PC-3 (cell line): ENCODE results near the gene EPB41L4B. TPM values are rescaled to one million over a fixed set of nuclear protein-coding genes. Genes with fewer than 3 reads are reported as not detected.

Experiments
- ATAC-seq: fragments of 200-7000 bp; cut with Tn5 transposase; 2 replicates; pipeline ENCODE4 v1.9.1; 2020; ENCODE audit warnings: mild to moderate bottlenecking, moderate library complexity
- BruUV-seq: library from RNA; stranded (reverse); fragments of 400-500 nt; replicated peaks from 2 replicates; lab custom pipeline; 2021; lab: Mats Ljungman, UMichigan
- CTCF ChIA-PET: fragments of 300-600 bp; sonication (Branson Sonifier 250); formaldehyde crosslinking; loops from one replicate; lab custom pipeline; 2022; ENCODE audit warnings: antibody characterized with exemption; lab: Charles Lee
- POLR2A ChIA-PET: fragments of 300-600 bp; sonication (Branson Sonifier 250); formaldehyde crosslinking; loops from one replicate; lab custom pipeline; 2022; ENCODE audit warnings: antibody characterized with exemption; ENCODE audit not compliant: unreplicated experiment; lab: Charles Lee
- DNase-seq: peaks from one replicate; pipeline ENCODE4 v3.0.0-alpha.2; 2015
- H2AFZ ChIP-seq: fragments of 300-600 bp; sonication (generic); 2 replicates; pipeline ENCODE4 v1.6.0; 2016; ENCODE audit warnings: antibody characterized with exemption, low read length
- H3F3A ChIP-seq: fragments of 300-600 bp; sonication (generic); one replicate; pipeline ENCODE4 v1.6.0; 2017; ENCODE audit warnings: antibody characterized with exemption, low read length, control low read depth, mild to moderate bottlenecking; ENCODE audit not compliant: unreplicated experiment
- H3K27ac ChIP-seq: fragments of 300-600 bp; sonication (generic); 2 replicates; pipeline ENCODE4 v1.5.1; 2016; ENCODE audit warnings: mild to moderate bottlenecking, low read length
- H3K27me3 ChIP-seq: fragments of 300-600 bp; sonication (generic); 2 replicates; pipeline ENCODE4 v1.6.1; 2016; ENCODE audit warnings: low read length, mixed read lengths
- H3K36me3 ChIP-seq: fragments of 300-600 bp; sonication (generic); 2 replicates; pipeline ENCODE4 v1.6.1; 2016; ENCODE audit warnings: low read depth, mixed run types, low read length, mixed read lengths
- H3K4me1 ChIP-seq: fragments of 300-600 bp; sonication (generic); 2 replicates; pipeline ENCODE4 v1.5.1; 2016; ENCODE audit warnings: low read length; ENCODE audit not compliant: insufficient read depth
- H3K4me2 ChIP-seq: fragments of 300-600 bp; sonication (generic); 2 replicates; pipeline ENCODE4 v1.6.0; 2016; ENCODE audit warnings: low read length
- H3K4me3 ChIP-seq: fragments of 300-600 bp; sonication (generic); 2 replicates; pipeline ENCODE4 v1.5.1; 2016; ENCODE audit warnings: mild to moderate bottlenecking, low read length, mixed read lengths
- H3K79me2 ChIP-seq: fragments of 300-600 bp; sonication (generic); 2 replicates; pipeline ENCODE4 v1.6.1; 2017; ENCODE audit warnings: low read length, mixed read lengths
- H3K9ac ChIP-seq: fragments of 300-600 bp; sonication (generic); 2 replicates; pipeline ENCODE4 v1.6.0; 2016; ENCODE audit warnings: mild to moderate bottlenecking, low read length
- H3K9me2 ChIP-seq: fragments of 300-600 bp; sonication (generic); replicated peaks from 2 replicates; pipeline ENCODE4 v1.6.1; 2016; ENCODE audit warnings: mixed run types, low read length, mixed read lengths
- H3K9me3 ChIP-seq: fragments of 300-600 bp; sonication (generic); 2 replicates; pipeline ENCODE4 v1.6.1; 2016; ENCODE audit warnings: low read length, mixed read lengths
- H4K20me1 ChIP-seq: fragments of 300-600 bp; sonication (generic); 2 replicates; pipeline ENCODE4 v1.6.1; 2016; ENCODE audit warnings: low read length, mixed read lengths
- CTCF ChIP-seq: fragments of 300-600 bp; sonication (generic); conservative IDR thresholded peaks from 2 replicates; pipeline ENCODE4 v1.5.1; 2017; ENCODE audit warnings: antibody characterized with exemption, low read depth, mild to moderate bottlenecking, low read length
- EZH2 ChIP-seq: fragments of 300-600 bp; sonication (generic); IDR thresholded peaks from one replicate; pipeline ENCODE4 v1.6.1; 2017; ENCODE audit warnings: antibody characterized with exemption, mild to moderate bottlenecking, low read length; ENCODE audit not compliant: unreplicated experiment
- EZH2phosphoT487 ChIP-seq: fragments of 300-600 bp; sonication (generic); IDR thresholded peaks from 2 replicates; pipeline ENCODE4 v1.6.1; 2018; ENCODE audit warnings: mild to moderate bottlenecking, antibody characterized with exemption, low read length, borderline replicate concordance
- intact Hi-C: fragments of 100-400 bp; cut with micrococcal nuclease; formaldehyde crosslinking; loops from 2 replicates; pipeline ENCODE4 v1.9.0; 2023
- total RNA-seq: library from RNA; depleted of rRNA; stranded (reverse); fragments of >200 nt; gene quantifications from 2 replicates; pipeline ENCODE4 v1.2.3, GENCODE V29; 2014

The EPB41L4B gene
- total RNA-seq, 1 experiment from 2014 or later = 11.2 TPM

DNA sequence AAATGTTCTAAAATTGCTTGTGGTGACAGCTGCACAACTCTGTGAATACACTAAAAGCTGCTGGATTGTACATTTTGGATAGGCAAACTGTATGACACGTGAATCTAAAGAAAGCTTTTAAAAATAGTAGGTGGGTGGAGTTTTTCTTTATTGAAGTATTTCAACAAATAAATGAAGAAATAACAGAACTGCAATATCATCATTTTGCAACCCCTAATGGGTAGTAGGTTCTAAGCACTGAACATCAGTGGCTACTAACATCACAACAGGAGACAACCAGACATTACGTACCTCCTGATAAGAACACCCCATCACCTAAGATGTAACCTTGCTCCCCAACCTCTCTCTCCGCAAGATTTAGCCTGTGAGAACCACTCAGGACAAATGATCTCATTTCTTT is 38.6 kb downstream of the EPB41L4B start:
- peaks cover 56% of the 10 kb centered on the region for H3K79me2 ChIP-seq
- no TSS peak for BruUV-seq
- CTCF ChIA-PET = no interaction called here
- H3F3A ChIP-seq = no peaks in the 10 kb centered on the region
- no peaks in the 10 kb centered on the region for H3K9me3 ChIP-seq
- no peak for TF ChIP-seq EZH2phosphoT487
- intact Hi-C loops = no loop called here
- DNase-seq (no peak), ATAC-seq (no peak)
- no peaks in the 10 kb centered on the region for H3K9me2 ChIP-seq
- POLR2A ChIA-PET = no interaction called here
- no peak overlapping the region for H3K4me3 ChIP-seq
- no peak overlapping the region for H3K4me2 ChIP-seq
- no peak overlapping the region for H3K9ac ChIP-seq
- no peak overlapping the region for H2AFZ ChIP-seq
- no peaks in the 10 kb centered on the region for H3K36me3 ChIP-seq
- H3K4me1 ChIP-seq = peaks cover 8% of the 10 kb centered on the region
- H3K27me3 ChIP-seq = no peaks in the 10 kb centered on the region
- no peaks in the 10 kb centered on the region for H4K20me1 ChIP-seq
- no peak overlapping the region for H3K27ac ChIP-seq

DNA sequence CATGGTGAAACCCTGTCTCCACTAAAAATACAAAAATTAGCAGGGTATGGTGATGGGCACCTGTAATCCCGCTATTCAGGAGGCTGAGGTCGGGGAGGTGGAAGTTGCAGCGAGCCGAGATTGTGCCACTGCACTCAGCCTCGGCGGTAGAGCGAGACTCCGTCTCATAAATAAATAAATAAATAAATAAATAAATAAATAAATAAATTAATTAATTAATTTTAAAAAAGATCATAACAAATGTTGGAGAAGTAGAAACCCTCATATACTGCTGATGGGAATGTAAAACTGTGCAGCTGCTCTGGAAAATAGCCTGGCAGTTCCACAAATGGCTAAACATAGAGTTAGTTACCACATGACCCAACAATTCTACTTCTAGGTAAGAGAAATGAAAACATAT is 39.3 kb downstream of the EPB41L4B start:
- Histone ChIP-seq H3K27ac (no peak overlapping the region), H3K36me3 (no peaks in the 10 kb centered on the region), H2AFZ (no peak overlapping the region), H3K9ac (no peak overlapping the region), H3K27me3 (no peaks in the 10 kb centered on the region), H3K4me3 (no peak overlapping the region), H3F3A (no peaks in the 10 kb centered on the region), H3K79me2 (peaks cover 55% of the 10 kb centered on the region), H4K20me1 (no peaks in the 10 kb centered on the region), H3K9me2 (no peaks in the 10 kb centered on the region), H3K4me2 (no peak overlapping the region), H3K9me3 (no peaks in the 10 kb centered on the region), H3K4me1 (no peaks in the 10 kb centered on the region; the same call in 1 of the 2 replicates)
- ChIA-PET CTCF (no interaction called here), POLR2A (no interaction called here)
- no peak for ATAC-seq
- intact Hi-C loops = no loop called here
- BruUV-seq = no TSS peak
- no peak for DNase-seq
- TF ChIP-seq CTCF (no peak), EZH2 (no peak), EZH2phosphoT487 (no peak)

- H3K9me2 ChIP-seq = no peaks in the 10 kb centered on the region
- no peaks in the 10 kb centered on the region for H3K36me3 ChIP-seq
- no peak overlapping the region for H3K4me3 ChIP-seq
- H3F3A ChIP-seq = no peaks in the 10 kb centered on the region
- TF ChIP-seq EZH2 = no peak
- TF ChIP-seq EZH2phosphoT487 = no peak
- TF ChIP-seq CTCF = no peak
- H3K9me3 ChIP-seq = no peaks in the 10 kb centered on the region
- no peaks in the 10 kb centered on the region for H4K20me1 ChIP-seq
- DNase-seq (no peak), ATAC-seq (no peak)
- H3K4me2 ChIP-seq = no peak overlapping the region
- ChIA-PET CTCF (no interaction called here), POLR2A (no interaction called here)
- intact Hi-C loops = no loop called here
- no peak overlapping the region for H3K27ac ChIP-seq
- H3K4me1 ChIP-seq = no peaks in the 10 kb centered on the region
- H3K27me3 ChIP-seq = no peaks in the 10 kb centered on the region
- BruUV-seq = TSS peak; percentile 18
- no peak overlapping the region for H2AFZ ChIP-seq
- peaks cover 34% of the 10 kb centered on the region for H3K79me2 ChIP-seq
- no peak overlapping the region for H3K9ac ChIP-seq
Observed at GRCh38 chr9:109278848-109279247, 42.0 kb downstream of the EPB41L4B start.
